Fibroblast of lung (primary cell): ENCODE results near the gene PTTG1IP2. TPM values are rescaled to one million over a fixed set of nuclear protein-coding genes. Genes with fewer than 3 reads are reported as not detected.

Experiments used
- DNase-seq, 2 donors: peaks; one replicate each; pipeline versions ENCODE4 v3.0.0 to v3.0.0-alpha.2; 2010; ENCODE audit warnings: low read depth in 2 of 2
- H2AFZ ChIP-seq: 2 replicates; pipeline ENCODE4 v1.5.1; 2012; ENCODE audit warnings: low read length, control low read depth, inconsistent platforms
- H3K27ac ChIP-seq: 2 replicates; pipeline ENCODE4 v1.5.1; 2011; ENCODE audit warnings: low read length, control low read depth; ENCODE audit not compliant: insufficient read depth
- H3K27me3 ChIP-seq: 2 replicates; pipeline ENCODE4 v1.5.1; 2011; ENCODE audit warnings: mild to moderate bottlenecking, low read length; ENCODE audit not compliant: control insufficient read depth, insufficient read depth
- H3K36me3 ChIP-seq: 2 replicates; pipeline ENCODE4 v1.5.1; 2011; ENCODE audit warnings: low read length; ENCODE audit not compliant: control insufficient read depth, insufficient read depth
- H3K4me1 ChIP-seq: 2 replicates; pipeline ENCODE4 v1.5.1; 2011; ENCODE audit warnings: low read length; ENCODE audit not compliant: control insufficient read depth, insufficient read depth; ENCODE audit errors: extremely low read depth
- H3K4me2 ChIP-seq: 2 replicates; pipeline ENCODE4 v1.5.1; 2011; ENCODE audit warnings: low read length, control low read depth; ENCODE audit not compliant: insufficient read depth; ENCODE audit errors: extremely low read depth
- H3K4me3 ChIP-seq, 4 experiments: fragments of 200-600 bp in 1 of 4; sonication (generic) in 1 of 4; replicated peaks in 1 of 4; 2 replicates each; pipeline ENCODE4 v1.5.1; 2011 to 2016; ENCODE audit warnings: low read length in 4 of 4, low read depth in 3 of 4, mild to moderate bottlenecking in 3 of 4, control low read depth in 2 of 4, inconsistent platforms in 1 of 4, mixed read lengths in 1 of 4; ENCODE audit not compliant: insufficient read depth in 1 of 4; ENCODE audit errors: control extremely low read depth in 1 of 4
- H3K79me2 ChIP-seq: 2 replicates; pipeline ENCODE4 v1.5.1; 2012; ENCODE audit warnings: mild to moderate bottlenecking, low read length, inconsistent platforms; ENCODE audit not compliant: control insufficient read depth, insufficient read depth
- H3K9ac ChIP-seq: 2 replicates; pipeline ENCODE4 v1.5.1; 2011; ENCODE audit warnings: mild to moderate bottlenecking, low read length, control low read depth; ENCODE audit not compliant: insufficient read depth
- H3K9me3 ChIP-seq: 2 replicates; pipeline ENCODE4 v1.5.1; 2012; ENCODE audit warnings: low read depth, low read length; ENCODE audit not compliant: control insufficient read depth, insufficient read depth
- H4K20me1 ChIP-seq: 2 replicates; pipeline ENCODE4 v1.5.1; 2011; ENCODE audit warnings: low read length; ENCODE audit not compliant: control insufficient read depth, insufficient read depth; ENCODE audit errors: extremely low read depth
- EZH2 ChIP-seq: IDR thresholded peaks from 2 replicates; pipeline ENCODE4 v1.5.1; 2012; ENCODE audit warnings: low read length, control low read depth, mild to moderate bottlenecking; ENCODE audit errors: missing control alignments
- polyA plus RNA-seq, 2 donors: library from polyadenylated mRNA; depleted of rRNA in 1 of 2; stranded (reverse) in 1 of 2; unstranded in 1 of 2; fragments of >200 nt; gene quantifications; 2 replicates each; pipeline ENCODE4 v1.2.1, GENCODE V29; 2011 to 2012; ENCODE audit warnings: missing spikeins in 1 of 2
- total RNA-seq: library from RNA; depleted of rRNA; stranded (reverse); fragments of >200 nt; gene quantifications from 2 replicates; pipeline ENCODE4 v1.2.1, GENCODE V29; 2014
- TF ChIP-seq, protein P1 (sequence below), 2 donors: IDR thresholded peaks in 1 of 2; conservative IDR thresholded peaks in 1 of 2; 1 replicate in 1 of 2; 2 replicates in 1 of 2; pipeline ENCODE4 v1.5.1; 2011 to 2012; ENCODE audit warnings: low read length in 2 of 2, control low read depth in 1 of 2, inconsistent platforms in 1 of 2, low read depth in 1 of 2, mild to moderate bottlenecking in 1 of 2

Gene PTTG1IP2
- total and polyA plus RNA-seq, 2 donors (not counting 1 experiment from before 2014, with no cell fraction given), result not detected

DNA sequence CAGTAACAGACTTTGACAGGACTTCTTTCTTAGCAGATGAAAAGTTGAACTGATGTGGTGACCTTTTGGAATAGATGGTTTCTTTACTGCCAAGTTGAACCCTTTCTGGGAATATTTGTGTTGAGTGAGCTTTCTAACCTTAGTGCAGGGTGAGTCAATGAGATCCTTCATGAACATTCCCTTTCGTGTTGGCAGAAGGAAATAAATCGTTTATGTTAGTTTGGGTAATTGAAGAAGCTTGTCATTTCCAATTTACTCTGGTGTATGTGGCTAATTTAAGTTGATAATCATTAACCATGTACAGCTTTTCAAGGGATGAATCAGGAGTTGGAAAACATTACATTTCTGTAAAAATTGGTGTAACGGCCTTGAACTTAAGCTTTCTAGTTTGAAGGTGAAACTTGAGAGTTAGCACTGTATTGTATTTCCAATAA is 43.4 kb downstream of the PTTG1IP2 start:
- Histone ChIP-seq H3K9me3 (no peaks in the 10 kb centered on the region), H3K27me3 (no peaks in the 10 kb centered on the region), H3K4me2 (no peak overlapping the region), H3K27ac (no peak overlapping the region), H3K9ac (no peak overlapping the region), H3K36me3 (no peaks in the 10 kb centered on the region), H2AFZ (no peak overlapping the region), H3K4me3 (no peak overlapping the region), H4K20me1 (no peaks in the 10 kb centered on the region), H3K4me1 (no peaks in the 10 kb centered on the region), H3K79me2 (no peaks in the 10 kb centered on the region)
- DNase-seq, result peak; percentile 1 to 45
- no peak for TF ChIP-seq EZH2
- TF ChIP-seq, protein P1, sequence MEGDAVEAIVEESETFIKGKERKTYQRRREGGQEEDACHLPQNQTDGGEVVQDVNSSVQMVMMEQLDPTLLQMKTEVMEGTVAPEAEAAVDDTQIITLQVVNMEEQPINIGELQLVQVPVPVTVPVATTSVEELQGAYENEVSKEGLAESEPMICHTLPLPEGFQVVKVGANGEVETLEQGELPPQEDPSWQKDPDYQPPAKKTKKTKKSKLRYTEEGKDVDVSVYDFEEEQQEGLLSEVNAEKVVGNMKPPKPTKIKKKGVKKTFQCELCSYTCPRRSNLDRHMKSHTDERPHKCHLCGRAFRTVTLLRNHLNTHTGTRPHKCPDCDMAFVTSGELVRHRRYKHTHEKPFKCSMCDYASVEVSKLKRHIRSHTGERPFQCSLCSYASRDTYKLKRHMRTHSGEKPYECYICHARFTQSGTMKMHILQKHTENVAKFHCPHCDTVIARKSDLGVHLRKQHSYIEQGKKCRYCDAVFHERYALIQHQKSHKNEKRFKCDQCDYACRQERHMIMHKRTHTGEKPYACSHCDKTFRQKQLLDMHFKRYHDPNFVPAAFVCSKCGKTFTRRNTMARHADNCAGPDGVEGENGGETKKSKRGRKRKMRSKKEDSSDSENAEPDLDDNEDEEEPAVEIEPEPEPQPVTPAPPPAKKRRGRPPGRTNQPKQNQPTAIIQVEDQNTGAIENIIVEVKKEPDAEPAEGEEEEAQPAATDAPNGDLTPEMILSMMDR (conservative IDR thresholded peaks at IDR 0.05 in 1 of 2, IDR thresholded peaks at IDR 0.05 in 1 of 2; ENCODE audit: low read depth in 1 of 2, low read length in 2 of 2), result no peak

DNA sequence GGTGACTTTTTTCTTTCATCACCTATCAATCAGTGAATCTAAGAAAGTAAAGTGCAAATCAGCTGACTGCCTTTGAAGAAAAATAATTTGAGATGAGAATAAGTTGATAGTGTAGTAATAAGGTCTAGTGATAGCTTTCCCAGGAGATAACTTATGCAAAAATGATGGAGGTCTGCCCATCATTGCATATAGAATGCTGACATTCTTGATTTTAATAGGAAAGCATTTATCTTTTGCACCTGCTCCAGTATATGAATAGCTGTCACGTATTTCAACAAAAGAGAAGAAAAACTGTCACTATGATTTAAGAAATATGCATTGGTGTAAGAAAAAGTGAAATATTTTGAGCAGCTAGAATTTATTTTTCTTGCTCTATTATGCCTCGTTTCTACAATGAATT is 46.8 kb downstream of the PTTG1IP2 start:
- Histone ChIP-seq H3K9me3 (no peaks in the 10 kb centered on the region), H3K9ac (no peak overlapping the region), H3K27me3 (no peaks in the 10 kb centered on the region), H3K36me3 (no peaks in the 10 kb centered on the region), H3K79me2 (no peaks in the 10 kb centered on the region), H3K27ac (no peak overlapping the region), H4K20me1 (no peaks in the 10 kb centered on the region), H3K4me1 (no peaks in the 10 kb centered on the region), H3K4me3 (no peak overlapping the region), H3K4me2 (no peak overlapping the region), H2AFZ (no peak overlapping the region)
- TF ChIP-seq, protein P1 (conservative IDR thresholded peaks at IDR 0.05 in 1 of 2, IDR thresholded peaks at IDR 0.05 in 1 of 2; ENCODE audit: low read depth in 1 of 2, low read length in 2 of 2), result no peak
- TF ChIP-seq EZH2, result no peak
- DNase-seq, result no peak

DNA sequence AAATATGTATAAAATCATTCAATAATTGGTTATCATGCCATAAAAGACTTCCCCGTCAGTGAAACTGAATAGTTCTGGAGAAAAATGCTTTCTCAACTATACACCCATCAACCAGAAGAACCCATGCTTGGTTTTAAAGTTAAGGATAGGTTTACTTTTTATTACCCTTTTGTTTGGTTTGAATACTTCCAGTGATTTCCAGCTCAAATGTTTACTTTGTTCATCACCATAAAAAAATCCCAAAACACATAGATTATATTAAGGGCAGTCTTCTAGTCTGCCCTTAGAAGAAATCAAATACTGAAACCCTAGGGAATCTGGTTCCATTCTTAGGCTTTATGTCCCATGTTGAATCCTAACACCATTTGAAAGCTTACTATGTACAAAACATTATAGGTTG is 49.2 kb downstream of the PTTG1IP2 start:
- Histone ChIP-seq H3K27me3 (no peaks in the 10 kb centered on the region), H3K4me2 (no peak overlapping the region), H3K27ac (no peak overlapping the region), H3K36me3 (no peaks in the 10 kb centered on the region), H2AFZ (no peak overlapping the region), H3K9me3 (no peaks in the 10 kb centered on the region), H3K4me1 (no peaks in the 10 kb centered on the region), H4K20me1 (no peaks in the 10 kb centered on the region), H3K9ac (no peak overlapping the region), H3K79me2 (no peaks in the 10 kb centered on the region), H3K4me3 (no peak overlapping the region)
- DNase-seq, result no peak
- TF ChIP-seq EZH2, result no peak
- TF ChIP-seq, protein P1 (conservative IDR thresholded peaks at IDR 0.05 in 1 of 2, IDR thresholded peaks at IDR 0.05 in 1 of 2; ENCODE audit: low read depth in 1 of 2, low read length in 2 of 2), result no peak
